Astrocyte of the spinal cord (primary cell): ENCODE results near the gene GNG12.

Experiments
- DNase-seq: peaks from one replicate; pipeline ENCODE4 v3.0.0; 2011; ENCODE audit warnings: low read depth, low spot score
- H3K4me3 ChIP-seq: 2 replicates; pipeline ENCODE4 v1.5.1; 2011; ENCODE audit warnings: low read depth, mild to moderate bottlenecking, low read length, moderate library complexity
- CTCF ChIP-seq: IDR thresholded peaks from 2 replicates; pipeline ENCODE4 v1.5.1; 2012; ENCODE audit warnings: low read depth, mild to moderate bottlenecking, low read length, inconsistent platforms
- in situ Hi-C: cut with HindIII; loops from 2 replicates; pipeline ENCODE4 v1.10.0; 2017; ENCODE audit warnings: low sequenced_read_pairs

Gene GNG12

GRCh38 chr1:67827688-67828087 is 5.6 kb downstream of the GNG12 start:
- no peak for TF ChIP-seq CTCF
- DNase-seq: no peak
- H3K4me3 ChIP-seq: no peak overlapping the region
- in situ Hi-C loops: no loop called here

DNA sequence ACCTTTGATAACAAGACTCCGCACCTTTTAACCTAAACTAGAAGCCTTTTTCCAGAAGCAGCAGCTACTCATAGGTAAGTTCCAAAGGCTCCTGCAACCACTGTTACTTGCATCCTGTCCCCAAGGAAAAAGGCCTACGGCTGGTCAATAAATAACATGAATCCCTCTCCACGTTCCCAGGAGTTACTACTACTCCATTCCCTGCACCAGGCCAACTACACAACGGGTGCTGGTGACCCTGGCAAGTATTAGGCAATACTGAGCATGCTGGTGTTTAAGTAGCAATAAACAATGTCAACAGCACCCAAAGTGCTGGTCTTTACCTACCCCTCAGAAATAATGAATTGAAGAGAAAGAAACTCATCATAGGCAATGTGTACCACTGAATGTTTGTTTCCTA is 7.7 kb downstream of the GNG12 start:
- in situ Hi-C loops: no loop called here
- no peak for DNase-seq
- no peak for TF ChIP-seq CTCF
- H3K4me3 ChIP-seq: no peak overlapping the region

DNA sequence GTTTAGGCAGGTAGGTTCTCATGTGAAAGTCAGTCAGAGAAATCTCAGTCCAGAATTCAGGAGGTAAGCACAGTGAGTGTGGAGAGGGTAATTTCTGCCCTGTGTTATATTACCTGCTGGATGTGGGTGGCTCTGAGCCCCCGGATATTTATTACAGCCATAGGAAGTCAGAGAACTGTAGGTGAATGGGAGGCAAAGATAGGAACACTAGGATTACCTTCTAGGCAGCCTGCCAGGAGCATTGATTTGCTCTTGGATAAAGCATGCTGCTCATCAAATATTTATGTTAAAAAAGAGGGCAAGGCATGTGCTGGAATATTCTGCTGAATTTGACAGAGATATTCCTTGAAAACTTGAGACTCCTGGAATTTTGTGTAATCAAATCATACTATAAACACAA is 8.5 kb downstream of the GNG12 start:
- no peak for DNase-seq
- no peak for TF ChIP-seq CTCF
- no peak overlapping the region for H3K4me3 ChIP-seq
- in situ Hi-C loops: no loop called here

DNA sequence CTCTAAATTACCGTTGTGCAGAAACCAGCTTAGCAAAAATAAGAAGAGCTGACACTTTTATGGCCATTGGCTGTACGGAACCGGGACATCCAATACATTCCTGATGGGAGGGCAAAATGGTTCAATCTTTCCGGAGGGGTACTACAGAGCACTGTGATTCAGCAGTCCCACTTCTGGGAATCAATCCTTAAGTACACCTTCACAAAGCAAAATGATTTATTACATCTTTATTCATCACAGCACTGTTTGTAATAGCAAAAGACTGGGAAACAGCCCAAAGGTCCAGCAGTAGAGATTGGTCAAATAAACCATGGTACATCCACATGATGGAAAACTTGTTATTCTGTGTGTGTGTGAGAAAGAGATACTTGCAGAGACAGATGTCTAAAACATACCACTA is 9.7 kb downstream of the GNG12 start:
- no peak for DNase-seq
- H3K4me3 ChIP-seq: no peak overlapping the region
- no peak for TF ChIP-seq CTCF
- in situ Hi-C loops: no loop called here

DNA sequence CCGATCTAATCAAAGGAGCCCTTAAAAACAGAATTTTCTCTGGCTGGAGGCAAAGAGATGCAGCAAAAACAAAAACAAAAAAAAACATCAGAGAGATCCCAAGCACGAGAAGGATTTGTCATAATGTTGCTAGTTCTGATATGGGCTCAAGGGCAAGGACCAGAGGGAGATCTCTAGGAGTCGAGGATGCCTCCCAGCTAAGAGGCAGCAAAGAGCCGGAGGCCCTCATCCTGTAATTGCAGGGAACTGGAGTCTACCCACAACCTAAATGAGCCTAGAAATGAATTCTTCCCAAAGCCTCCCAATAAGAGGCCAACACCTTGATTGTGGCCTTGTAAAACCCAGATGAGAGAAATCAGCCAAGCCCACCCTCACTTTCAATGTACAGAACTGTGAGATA is 12.0 kb downstream of the GNG12 start:
- in situ Hi-C loops: no loop called here
- H3K4me3 ChIP-seq: no peak overlapping the region

GRCh38 chr1:67818725-67819301 is 14.5 kb downstream of the GNG12 start:
- TF ChIP-seq CTCF: no peak
- H3K4me3 ChIP-seq: no peak overlapping the region
- in situ Hi-C loops: no loop called here
- no peak for DNase-seq

More for the DNA sequence above, 12.0 kb downstream of the GNG12 start:
- no peak for DNase-seq
- no peak for TF ChIP-seq CTCF

DNA sequence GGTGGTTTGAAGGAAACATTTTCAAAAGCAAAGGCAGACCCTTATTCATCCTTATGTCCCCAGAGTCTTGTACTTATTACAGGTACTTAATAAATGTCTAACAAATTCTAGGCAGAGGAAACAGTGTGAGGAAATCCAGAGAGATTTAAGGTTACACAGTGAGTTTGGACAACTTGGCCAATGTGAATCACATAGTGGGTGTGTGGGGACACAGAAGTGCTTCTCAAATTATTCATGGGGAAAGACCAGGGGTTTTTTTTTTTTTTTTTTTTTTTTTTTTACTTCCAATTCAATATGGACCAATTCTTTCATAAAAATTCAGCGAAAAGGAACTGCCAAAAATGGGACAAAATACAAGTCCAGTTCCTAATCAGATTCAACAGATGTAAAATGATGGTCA is 15.1 kb downstream of the GNG12 start:
- no peak for DNase-seq
- H3K4me3 ChIP-seq: no peak overlapping the region
- in situ Hi-C loops: no loop called here
- TF ChIP-seq CTCF: no peak
